Superior temporal gyrus (tissue), 1 donor: ENCODE data around the gene CLDND1.

ENCODE experiments used
- DNase-seq: peaks from one replicate; pipeline ENCODE4 v3.0.0-alpha.2; 2016; ENCODE audit errors: extremely low spot score

Gene CLDND1

DNA sequence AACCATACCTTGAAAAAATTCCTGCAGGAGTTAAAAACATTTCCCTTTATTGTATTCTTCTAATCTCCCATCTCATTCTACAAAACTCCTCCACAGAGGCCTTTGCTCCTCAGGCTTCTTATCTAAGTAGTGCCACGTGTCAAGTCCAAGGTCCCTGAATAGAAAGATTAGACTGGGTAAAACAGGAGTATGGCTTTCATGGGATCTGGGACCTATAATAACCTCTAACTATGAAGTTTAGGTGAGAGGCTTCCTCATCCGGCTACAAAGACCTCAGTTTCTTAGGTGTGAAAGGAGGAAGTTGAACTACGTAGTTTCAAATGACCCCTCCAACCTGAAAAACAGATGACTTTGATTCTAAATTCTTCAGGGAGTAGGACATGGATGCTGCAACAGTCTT is 29.1 kb upstream of the CLDND1 start:
- DNase-seq: no peak

DNA sequence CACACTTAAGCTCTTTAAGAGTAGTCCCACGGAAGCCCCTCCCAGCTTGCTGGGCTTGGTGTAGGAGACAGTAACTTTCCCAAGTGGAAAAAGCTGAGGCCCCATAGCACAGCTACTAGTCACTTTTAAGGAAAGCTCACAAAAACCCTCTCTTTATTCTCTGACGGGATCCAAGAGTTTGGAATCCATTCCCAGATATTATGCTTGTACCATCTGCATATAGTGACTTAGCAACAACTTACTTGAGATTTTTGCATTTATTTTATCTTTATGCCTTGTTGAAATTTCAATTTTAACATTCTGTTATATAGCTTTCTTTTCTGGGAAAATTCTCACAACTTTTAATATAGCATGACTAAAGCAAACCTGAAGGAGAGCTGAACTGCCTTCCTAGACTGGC is 28.5 kb upstream of the CLDND1 start:
- peak; percentile 35 for DNase-seq

DNA sequence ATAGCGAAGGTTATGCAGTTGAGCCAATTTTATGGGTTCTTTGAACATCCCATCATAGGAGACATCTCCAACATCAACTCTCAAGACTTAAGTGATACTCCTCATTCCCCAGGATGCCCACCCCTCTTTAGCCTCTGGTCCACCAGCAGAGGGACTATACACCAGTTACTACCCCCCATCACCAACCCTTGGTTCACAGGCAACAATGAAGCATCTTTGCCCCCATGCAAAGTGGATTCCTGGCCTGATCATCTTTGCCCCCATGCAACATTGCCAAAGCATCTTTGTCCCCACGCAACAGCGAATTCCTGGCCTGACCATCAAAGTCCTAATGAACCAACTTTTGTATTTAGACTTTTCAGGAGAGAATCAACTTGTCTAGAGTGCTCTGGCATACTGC is 28.1 kb upstream of the CLDND1 start:
- no peak for DNase-seq

DNA sequence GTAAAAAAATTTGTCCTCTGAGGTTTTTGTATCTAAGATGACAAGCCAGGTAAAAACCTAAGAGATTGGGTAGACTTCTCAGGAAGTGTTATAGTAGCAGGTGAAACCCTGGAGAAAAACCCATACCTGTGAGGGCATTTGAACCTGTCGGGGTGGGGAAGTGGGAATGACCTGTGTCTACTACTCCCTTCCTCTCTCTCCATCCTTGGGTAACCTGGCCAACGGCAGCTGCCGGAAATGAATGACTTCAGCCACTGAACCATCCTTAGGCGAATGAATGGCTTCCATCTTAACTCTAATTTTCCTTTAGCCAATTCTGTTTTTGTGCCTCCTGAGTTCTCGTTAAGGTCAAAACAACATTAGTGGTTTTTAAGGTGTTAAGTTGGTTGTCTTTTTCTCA is 25.8 kb upstream of the CLDND1 start:
- no peak for DNase-seq

DNA sequence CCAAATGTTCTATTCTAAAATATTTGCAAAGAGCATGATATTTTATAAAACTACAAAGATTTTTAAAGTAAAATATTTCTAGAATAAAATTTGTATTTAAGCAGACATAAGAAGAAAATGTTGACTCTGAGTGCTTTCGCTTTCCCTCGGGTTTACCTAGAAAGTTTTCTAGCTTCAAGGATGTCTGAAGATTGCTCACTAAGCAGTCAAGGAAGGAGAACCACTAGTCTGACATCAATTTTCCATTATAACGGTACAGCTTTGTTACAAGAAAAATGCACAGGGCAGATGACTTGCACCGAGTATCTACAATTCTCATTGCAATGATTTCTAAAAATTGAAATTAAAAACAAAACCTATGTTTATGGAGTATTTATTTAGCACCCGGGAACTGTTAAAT is 23.2 kb upstream of the CLDND1 start:
- no peak for DNase-seq

DNA sequence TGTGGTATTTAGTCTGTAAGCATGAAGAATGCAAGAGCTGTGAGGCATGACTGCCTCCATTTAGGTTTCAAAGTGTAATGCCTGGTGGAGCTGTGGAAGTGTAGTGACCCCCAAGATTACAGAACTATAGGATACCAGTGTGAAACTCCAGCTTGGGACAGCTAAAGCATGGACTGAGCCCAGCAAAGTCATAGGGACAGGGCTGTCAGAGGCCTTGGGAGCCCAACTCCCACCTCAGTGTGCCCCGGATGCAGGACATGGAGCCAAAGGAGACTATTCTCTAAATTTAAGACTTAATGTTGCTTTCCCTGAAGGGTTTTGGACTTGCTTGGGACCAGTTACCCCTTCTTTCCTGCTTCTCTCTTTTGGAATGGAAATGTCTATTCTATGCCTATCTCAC is 19.9 kb upstream of the CLDND1 start:
- no peak for DNase-seq

DNA sequence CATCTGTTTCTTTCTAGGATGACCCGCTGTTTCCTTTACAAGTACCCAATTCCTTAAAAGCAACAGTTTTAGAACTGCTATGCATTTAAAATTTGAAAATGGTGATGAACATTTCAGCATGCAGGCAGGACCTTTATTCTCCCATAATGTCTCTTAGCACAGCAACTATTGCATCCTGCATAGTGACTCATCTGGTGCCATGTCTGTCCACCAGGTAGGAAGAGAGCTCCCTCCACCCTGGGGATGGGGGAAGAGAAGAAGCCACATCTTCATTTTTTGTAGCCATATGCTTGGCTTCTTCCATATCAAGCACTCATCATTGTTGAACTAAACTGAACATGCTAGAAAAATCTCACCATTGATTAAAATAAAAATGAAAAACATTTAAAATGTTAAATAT is 19.0 kb upstream of the CLDND1 start:
- no peak for DNase-seq

DNA sequence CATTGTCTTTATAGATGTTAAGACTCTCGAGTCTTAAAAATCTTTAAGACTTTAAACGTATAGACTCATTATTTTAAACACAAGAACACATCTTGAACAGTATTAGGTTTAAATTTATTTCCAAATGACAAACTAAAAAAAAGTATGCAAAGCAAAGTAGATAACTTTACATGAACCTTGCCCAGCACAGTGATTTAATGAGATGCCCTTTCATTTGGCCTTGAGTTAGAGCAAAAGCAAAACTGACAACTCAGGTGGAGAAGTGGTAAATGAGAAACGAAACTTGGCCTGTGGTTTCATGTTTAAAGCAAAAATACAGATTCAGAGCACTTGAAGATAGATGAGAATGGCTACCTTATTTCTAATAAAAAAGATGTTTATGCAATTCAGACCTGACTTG is 17.6 kb upstream of the CLDND1 start:
- no peak for DNase-seq

DNA sequence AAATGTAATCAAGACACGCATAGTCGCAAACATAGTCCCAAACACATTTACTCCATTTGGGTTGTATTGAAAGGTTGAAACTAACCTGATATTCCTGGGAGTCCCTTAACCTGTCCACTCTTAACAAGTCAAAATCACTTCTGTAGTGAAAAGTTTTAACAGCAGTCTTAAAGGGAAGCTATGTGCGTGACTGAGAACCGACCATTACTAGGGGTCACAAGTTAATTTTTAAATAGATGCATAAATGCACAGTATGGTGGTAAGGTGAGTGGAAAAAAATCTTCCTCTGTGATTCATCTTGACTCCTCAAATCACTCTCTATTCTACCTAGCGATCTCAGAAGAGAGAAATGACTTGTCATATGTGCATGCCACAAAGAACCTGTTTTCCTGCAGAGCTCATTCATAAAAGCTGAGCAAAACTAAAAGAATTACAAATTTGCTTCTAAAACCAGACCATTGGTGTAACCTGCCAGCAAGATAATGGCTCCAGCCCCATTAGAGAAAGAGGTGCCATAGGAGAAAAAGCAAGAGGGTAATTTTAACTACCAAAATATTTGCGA is 13.8 kb upstream of the CLDND1 start:
- no peak for DNase-seq

DNA sequence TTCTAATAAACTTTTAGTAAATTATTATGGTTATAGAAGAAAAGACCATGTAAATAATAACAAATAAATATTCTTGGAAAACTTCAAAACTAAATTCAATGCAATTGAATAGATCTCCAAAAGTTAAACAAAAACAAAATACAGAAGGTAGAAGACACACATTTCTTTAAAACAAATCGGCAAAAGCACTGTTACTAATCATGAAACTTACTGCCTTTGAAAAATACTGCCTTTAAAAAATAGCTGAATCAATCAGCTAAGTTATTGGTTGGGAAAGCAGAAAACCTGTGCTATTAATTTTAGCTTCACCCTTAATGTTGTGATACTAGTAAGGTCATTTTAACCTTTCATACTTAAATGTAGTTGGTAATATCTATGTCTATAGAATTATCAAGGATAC is 12.0 kb upstream of the CLDND1 start:
- DNase-seq: no peak

DNA sequence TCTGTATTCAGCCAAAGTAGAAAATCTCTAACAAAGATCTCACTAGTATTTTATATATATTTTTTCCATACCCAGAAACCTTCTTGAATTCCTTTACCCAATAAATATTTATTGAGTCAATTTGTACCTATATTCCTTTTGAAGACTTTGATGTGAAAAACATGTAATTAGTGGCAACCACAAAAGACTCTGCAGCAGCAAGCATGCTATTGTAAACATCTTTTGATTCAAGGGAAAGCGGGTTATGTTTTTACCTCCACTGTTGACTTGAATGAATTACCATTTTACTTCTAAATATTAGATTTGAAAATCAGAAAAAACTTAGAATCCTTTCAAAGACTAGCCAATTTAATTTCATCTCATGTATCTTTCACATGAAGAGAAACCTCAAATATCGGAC is 11.5 kb upstream of the CLDND1 start:
- no peak for DNase-seq

DNA sequence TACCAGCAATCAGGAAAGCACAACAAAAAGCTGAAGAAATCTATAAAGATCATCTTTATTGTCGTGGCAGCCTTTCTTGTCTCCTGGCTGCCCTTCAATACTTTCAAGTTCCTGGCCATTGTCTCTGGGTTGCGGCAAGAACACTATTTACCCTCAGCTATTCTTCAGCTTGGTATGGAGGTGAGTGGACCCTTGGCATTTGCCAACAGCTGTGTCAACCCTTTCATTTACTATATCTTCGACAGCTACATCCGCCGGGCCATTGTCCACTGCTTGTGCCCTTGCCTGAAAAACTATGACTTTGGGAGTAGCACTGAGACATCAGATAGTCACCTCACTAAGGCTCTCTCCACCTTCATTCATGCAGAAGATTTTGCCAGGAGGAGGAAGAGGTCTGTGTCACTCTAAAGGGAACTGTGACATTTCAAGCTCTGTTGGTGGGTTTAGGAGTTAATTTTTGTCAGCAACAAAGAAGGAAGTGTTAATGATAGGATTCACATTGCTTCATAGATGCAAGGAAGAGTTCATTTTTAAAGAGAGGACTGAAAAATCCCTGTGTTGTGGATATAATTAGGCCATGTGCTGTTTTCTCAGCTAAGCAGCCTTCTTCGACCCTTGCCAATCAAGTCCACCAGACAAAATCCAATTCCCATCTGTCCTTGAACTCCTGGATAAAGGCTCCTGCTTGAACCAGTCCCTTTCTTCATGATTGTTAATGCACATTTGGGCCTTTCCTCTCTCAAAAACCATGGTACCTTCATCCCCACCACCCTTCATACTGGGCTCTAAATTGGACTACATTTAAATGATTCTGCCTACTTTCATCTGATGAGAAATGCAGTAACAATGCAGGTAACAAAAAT is 10.2 kb upstream of the CLDND1 start:
- DNase-seq: no peak

DNA sequence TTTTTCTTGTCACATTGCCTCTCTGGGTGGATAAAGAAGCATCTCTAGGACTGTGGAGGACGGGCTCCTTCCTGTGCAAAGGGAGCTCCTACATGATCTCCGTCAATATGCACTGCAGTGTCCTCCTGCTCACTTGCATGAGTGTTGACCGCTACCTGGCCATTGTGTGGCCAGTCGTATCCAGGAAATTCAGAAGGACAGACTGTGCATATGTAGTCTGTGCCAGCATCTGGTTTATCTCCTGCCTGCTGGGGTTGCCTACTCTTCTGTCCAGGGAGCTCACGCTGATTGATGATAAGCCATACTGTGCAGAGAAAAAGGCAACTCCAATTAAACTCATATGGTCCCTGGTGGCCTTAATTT is 9.6 kb upstream of the CLDND1 start:
- DNase-seq: no peak

DNA sequence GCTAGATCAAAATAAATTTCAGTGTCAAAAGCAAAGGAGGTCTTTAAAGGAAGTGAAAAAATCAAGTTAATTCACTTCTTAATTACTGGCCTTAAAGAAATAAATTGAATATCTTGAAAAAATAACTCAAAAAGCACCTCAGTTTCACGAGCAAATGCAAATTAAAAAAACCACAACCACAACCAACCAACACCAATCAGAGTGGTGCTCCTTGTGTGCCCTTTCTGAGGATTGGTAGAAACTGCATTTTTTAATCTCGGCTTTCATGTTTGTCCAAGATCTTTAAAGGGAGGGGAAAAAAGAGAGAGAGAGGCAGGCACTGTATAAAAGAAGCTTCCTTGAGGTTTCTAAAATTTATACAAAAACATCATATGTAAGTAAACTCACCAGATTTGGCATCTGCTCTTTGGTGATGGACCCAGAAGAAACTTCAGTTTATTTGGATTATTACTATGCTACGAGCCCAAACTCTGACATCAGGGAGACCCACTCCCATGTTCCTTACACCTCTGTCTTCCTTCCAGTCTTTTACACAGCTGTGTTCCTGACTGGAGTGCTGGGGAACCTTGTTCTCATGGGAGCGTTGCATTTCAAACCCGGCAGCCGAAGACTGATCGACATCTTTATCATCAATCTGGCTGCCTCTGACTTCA is 9.0 kb upstream of the CLDND1 start, which contains the start of gene GPR15:
TSS of gene GPR15 (plus strand) at position 357 of the 653 bp plus-strand sequence. CDS start at position 413, 56 bp downstream.
- no peak for DNase-seq

DNA sequence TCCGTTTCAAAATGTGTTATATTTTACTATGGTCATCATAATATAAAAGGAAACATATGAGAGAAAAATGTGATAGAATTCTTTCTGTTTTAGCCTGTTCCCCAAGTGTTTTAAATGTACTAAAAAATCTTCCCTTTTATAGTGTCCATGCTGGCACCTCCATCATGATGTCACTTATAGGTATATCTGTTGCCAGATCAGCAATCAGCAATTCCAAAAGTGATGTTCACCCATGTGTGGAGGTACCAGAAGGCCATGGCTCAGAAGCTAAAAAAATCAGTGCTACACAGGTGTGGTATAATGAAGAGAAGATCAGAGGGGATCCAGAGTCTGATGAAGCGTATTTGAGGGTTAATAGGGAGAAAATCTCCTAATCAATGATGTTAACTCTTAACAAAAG is 8.0 kb upstream of the CLDND1 start:
- DNase-seq: no peak

DNA sequence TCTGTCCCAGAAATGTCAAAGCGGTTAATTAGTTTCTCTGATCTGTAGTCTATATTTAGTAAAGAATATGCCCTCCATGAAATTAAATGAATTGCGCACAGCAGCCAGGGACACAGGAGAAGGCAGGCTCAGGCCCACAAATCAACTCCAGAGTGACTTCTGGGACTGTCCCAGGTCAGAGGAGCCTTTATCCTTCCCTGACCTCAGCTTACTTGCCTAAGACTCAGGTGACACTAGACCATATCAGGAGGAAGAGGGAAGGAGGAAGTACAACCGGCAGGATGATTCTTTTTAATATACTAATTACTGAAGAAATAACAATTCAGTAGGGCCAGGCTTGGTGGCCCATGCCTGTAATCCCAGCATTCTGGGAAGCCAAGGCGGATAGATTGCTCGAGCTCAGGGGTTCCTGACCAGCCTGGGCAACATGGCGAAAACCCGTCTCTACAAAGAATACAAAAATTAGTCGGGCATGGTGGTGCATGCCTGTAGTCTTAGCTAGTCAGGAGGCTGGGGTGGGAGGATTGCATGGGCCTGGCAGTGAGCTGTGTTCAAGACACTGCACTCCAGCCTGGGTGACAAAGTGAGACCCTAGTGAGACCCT is 7.3 kb upstream of the CLDND1 start:
- DNase-seq: no peak

DNA sequence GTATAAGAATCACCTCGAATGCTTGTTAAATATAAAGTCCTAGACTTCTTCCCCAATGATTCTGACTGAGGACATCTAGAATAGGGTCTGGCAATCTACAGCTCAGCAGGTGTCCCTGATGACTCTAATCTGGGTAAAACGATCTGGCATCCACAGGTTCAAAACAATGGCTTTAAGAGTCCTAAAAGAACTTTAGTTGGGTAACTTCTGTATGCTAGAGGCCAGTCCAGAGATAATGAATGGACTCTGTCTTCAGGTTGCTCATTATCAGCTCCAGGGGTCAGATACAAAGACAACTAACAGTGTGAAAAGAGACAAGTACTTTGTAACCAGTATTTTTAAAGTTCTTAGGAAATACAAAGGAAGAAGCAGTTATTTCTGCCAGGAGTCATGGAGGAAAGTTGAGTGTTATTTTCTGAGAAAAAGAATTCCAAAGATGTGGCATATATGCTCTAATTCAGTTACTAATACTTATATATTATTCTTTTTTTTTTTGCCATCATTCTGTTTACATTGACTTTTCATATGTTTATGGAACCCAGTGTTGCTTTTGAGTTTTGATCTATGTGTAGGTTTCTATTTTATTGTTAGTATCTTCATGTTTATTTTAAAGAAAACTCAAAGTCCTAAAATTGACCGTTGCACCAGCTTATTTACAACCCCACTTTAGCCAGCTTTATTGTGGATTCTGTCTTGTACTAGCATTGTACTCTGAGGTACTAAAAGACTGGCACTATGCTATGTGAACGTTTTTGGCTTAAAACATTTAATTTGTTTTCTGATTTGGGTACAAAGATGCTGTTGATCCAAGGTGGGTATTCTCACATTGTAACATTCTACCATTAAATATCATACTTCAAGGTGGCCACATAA is 6.0 kb upstream of the CLDND1 start:
- DNase-seq: no peak

DNA sequence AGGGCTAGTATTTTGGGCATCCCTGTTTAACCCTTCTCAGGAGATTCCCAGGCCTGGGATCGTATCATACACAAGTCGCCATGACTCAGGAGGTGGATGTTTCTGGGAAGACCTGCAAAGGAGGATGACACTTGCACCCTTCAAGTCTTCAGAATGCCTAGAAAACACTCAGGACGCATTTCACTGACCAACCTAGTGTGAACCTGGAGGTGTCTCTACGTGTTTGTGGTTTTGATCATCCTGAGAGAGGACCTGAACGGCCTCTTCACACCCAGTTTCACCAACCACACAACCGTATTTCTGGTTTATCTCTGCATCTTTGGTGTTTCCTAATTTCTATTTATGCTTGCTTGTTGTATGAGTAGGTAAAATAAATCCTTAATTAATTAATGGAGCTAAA is 2.8 kb upstream of the CLDND1 start:
- no peak for DNase-seq

DNA sequence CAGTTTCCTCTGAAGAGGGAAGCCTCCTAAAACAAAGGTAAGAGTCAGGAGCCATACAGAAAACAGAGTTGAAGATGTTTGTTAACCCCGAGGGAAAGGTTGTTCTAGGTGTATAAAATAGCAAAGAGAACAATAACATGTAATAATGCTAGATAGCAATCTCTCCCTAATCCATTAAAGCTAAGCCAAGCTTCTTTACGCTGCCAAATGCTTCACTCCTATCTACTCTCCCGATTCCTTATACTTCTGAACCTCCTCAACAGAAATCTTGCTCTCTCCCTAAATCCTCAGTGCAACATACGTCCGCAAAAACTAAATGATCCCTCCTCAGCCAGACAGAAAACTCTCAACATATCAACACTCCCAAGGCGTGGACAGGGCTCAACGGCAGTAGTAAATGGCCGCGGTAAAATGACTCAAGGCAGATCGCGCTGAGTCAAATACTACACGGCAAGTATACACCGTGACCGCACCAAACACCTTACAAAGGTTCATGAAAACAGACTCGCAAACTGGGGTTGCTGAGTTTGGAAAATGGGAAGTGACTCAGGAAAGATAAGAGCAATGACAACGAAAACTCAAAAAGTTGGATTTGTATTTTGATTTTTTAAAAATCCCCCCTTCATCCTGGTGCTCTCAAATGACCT is 682 bp downstream of the CLDND1 start:
- peak; percentile 72 for DNase-seq

DNA sequence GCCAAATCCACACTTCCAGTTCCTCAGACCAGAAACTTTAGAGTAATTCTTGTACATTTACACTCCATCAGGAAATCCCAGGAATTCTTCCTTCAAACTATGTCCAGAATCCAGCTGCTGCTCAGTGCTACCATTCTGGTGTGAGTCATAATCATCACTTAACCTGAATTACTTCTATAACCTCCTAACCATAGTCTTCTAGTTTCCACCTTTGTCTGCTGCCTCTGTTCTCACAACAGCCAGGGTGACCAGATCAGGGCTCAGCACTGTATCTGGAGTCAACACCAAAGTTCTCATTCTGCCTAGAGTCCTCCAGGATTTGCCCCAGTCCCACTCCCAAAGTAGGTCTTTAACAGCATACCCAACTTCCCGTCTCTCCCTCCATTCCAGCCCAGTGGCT is 3.4 kb downstream of the CLDND1 start:
- DNase-seq: no peak

DNA sequence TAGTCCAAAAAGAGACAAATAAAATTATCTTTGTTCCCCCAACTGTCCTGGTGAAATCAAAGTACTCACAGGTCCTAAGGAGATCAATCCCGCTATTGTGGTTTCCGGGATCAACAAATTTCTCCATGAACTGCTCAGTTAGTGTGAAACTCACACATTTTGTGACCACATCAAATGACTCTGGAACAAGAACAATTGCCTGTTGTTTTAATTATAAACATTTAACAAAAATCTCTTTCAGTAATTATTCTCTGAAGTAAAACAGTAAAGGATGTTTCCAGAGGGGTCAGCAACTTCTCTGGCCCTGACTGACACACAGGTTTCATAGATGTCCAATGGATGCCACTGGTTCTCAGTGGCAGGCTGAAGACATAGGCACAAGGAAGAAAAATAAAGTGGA is 3.9 kb downstream of the CLDND1 start:
- DNase-seq: peak; percentile 96
